Colon (tissue), 2 donors: ENCODE data around the gene SVIL.
"Not testable (repeated sequence)": the region's sequence is repeated elsewhere in the genome, so short reads cannot be mapped to it uniquely, and the experiment has no call there.

Experiments used
- FAIRE-seq: peaks from 2 replicates; lab custom pipeline; 2012; peaks lifted over from hg19 to GRCh38; lab: Jason Lieb, UNC
- donor health status: control.
- donor health status: control.

Gene SVIL

DNA sequence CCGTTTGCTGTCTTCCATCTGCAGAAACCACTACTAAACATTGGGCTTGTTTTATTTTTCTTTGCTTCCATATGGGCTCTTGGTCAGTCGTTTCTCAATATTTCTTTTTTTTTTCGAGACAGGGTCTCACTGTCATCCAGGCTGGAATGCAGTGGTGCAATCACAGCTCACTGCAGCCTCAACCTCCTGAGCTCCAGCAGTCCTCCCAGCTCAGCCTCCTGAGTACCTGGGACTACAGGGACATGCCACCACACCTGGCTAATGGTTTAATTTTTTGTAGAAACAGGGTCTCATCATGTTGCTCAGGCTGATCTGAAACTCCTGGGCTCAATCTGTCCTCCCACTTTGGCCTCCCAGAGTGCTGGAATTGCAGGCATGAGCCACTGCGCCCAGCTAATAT lies 182.8 kb downstream of the SVIL start:
- FAIRE-seq: no peak

DNA sequence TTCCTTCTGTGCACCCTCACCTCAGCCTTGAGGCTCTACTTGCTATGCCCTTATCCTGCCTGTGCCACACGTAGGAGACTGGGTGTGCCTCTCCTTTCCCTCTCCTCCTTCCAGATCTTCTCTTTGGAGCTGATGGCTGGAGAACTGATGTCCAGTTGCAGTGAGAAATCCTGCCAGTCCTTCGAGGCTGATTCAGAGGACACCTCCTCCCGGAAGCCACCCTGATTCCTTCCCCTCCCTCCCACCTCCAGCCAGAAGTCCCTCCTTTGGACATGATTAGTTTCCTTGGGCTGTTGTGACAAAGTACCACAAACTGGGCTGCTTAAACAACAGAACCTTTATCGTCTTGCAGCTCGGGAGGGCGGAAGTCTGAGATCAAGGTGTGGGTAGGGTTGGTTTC lies 184.4 kb downstream of the SVIL start:
- no peak for FAIRE-seq

DNA sequence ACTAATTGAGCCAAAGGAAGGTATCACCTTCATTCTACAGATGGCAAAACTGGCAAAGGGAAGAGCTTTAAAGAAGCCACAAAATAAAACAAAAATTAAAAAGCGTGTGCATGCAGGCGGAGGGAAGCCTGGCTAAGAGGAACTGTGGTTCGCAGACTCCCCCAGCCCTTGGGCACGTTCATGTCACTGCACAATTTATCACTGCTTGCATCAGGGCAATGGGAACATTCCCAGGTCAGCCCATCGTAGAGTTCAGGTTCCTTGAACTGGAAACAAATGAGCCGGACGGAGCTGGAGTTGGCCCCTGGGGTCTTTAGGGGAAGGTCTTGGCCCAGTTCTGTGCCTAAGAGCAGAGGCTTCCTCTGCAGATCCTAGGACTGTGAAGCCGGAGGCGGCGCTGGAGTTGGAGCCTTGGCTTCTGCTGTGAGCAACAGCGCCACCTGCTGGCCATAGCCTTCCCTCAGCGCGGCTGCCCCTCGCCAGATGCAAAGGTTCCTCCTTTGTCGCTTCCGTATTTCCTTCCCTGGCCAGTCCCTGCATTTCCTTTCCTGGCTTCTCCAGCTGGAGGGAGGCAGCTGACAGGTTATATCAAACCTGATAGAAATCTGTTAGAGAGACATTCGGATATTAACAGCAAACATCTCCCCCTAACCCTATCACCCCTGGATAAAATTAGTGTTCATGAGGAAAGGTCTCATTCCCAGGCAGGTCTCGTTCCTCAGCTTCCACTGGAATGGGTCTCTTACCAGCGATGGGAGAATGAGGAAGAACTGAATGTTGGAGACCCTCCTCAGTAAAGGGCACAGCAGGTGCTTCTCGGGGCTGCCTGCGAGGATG lies 185.8 kb downstream of the SVIL start:
- not testable (repeated sequence) for FAIRE-seq

DNA sequence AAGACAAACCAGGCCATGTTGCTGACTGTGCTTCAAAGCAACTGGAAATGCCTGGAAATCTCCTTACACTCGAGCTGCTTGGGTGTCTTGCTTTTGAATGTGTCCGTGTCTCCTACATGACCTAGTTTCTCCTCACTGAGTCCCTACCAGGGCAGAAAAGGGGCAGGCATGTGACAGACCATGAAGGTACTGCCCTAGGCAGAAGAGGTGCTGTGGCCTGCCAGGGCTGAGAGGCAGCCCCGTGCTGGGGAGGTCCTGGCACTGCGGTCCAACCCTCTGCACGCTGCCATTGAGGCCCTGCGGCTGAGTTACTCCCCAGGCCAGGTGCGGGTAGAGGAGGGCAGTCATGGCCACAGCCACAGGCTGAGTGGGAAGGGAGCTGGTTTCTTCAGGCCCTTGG lies 186.6 kb downstream of the SVIL start:
- FAIRE-seq: no peak

DNA sequence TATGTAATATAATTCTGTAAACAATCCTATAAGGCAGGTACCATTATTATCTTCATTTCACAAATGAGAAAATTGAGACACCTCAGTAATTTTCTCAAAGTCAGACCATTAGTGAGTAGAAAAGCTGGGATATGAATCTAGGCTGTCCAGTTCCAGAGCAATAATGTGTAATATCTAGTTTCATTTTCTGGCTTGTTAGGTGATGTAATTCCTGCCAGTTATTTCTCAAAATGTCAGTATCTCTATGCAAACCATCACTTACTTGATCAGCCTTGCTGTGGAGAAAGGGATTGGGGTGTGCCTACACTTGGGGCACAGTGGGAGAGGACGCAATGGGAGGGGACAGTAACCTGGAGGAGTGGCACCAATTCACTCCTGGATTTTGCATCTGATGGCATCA lies 188.4 kb downstream of the SVIL start:
- no peak for FAIRE-seq

DNA sequence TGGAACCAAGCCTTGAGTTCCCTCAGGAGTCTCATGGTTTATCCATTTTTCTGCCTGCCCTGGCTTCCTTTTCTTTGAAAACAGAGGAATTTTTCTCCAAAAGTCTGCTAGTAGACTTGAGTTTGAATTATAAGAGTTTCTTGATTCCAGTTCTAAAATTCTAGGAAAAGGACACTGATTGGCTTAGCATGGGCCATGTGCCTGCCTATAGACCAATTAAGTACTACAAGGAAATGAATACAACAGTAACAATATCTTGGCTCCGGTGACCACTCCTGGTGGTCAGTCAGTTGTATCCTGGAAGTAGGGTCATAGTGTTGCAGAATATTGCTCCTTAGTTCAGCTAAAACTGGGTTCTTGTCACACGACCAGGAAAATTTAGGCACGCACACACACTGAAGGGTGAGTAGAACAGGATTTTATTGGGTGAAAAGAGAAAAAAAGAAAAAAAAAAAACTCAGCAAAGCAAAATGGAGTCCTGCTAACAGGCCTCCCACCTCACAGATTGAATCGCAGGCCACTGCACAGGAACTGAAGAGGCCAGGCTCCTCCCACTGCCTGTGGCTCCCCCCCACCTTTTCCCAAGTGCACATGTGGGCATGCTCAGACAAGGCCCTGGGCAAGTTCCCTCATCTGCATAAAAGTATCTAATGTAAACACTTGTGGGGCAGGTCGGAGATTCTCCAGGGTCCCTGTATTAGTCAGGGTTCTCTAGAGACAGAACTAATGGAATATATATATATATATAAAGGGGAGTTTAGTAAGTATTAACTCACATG lies 190.8 kb downstream of the SVIL start:
- no peak for FAIRE-seq

DNA sequence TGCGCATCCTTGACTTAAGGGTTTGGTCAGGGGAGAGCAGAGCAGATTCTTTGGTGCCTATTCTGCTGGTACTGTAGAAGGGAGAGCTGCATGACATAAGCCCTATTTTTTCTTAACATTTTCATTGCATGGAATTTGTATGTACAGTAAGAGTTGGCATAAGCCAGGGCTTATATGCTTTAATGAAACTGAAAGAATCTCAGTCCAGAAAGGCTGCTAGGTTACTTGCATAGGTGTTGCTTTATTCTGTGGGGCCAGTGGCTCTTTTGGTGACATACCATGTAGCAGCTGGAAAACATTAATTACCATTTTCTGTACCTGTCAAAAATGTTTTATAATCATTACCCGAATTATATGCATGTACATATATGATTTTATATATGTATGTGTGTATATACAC lies 193.8 kb downstream of the SVIL start:
- FAIRE-seq: no peak

DNA sequence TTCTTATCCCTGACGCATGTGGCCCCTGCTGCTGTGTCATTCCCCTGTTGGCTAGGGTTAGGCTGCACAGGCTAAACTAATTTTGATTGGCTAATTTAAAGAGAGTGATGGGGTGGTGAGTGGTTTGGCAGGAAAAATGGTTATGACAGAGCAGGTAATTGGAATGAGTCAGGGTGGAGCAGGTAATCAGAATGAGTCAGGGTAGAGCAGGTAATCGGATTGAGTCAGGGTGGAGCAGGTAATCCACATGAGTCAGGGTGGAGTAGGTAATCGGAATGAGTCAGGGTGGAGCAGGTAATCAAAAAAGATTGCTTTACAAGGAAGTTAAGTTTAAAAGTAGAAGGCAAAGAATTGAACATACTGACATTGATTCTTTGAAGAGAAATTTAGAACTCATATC lies 195.8 kb downstream of the SVIL start:
- FAIRE-seq: not testable (repeated sequence)

DNA sequence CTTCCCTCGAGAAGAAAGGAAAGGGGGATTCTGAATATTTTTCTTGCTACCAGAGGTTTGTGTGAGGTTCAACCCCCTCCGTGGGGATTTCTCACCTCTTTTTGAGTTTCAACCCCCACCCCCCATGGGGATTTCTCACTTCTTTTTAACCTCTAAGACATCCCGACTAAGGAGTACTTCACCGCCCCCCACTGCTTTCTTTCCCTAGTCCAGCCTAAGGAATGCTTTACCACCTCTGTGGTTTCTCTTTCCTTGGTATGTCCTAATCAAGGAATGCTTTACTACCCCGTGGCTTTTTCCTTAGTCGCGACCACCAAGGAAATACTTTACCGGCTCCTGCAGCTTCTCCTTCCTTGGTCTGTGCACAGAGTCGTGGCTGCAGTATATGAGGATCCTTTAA lies 196.5 kb downstream of the SVIL start:
- FAIRE-seq: no peak

DNA sequence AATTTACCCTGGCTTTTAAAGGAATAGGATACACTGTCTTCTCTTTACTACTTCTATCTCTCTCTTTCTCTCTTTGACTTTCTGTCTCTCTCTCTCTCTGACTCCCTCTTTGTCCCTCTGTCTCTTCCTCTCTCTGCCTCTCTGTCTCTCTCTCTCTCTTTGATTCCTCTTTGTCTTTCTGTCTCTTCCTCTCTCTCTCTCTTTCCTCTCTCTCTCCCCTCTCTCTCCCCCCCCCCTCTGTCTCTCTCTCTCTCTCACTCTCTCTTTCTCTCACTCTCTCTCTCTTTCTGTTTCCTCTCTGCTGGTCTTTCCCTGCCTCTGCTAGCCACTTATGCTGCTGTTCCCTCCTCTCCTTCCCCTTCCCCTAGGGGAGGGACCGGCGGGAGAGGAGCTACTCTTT lies 196.9 kb downstream of the SVIL start:
- FAIRE-seq: no peak

DNA sequence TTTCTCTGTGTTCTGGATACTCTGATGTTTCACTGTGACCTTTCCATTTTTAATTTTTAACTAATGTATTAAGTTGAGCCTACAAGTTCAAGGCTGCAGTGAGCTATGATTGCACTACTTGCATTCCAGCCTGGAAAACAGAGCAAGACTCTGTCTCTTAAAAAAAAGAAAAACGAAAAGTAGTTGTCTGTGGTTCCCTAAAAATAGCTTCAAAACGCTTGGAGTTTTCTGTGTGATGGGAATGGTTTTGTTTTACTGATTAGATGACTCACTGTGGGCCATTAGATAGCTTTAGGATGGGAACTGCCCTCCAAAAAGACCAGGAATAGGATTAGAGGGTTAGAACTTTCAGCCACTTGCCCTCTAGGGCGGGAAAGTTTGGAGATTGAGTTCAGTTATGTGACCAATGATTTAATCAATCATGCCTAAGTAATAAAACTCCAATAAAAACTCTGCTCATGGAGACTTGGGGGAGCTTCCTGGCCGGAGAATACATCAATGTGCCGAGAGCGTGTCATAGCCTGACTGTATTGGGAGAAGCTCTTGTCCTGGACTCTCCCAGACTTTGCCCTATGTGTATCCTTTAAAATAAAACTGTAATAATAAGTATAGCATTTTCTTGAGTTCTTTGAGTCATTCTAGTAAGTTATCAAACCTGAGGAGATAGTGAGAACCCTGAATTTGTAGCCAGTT lies 198.8 kb downstream of the SVIL start:
- FAIRE-seq: no peak

DNA sequence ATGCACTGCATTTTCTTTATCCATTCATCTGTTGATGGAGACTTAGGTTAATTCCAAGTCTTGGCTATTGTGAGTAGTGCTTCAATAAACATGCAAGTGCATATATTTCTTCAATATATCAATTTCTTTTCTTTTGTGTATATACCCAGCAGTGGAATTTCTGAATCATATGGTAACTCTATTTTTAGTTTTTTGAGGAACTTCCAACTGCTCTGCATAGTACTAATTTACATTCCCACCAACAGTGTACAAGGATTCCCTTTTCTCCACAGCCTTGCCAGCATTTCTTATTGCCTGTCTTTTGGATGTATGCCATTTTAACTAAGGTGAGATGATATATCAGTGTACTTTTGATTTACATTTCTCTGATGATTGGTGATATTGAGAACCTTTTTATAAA lies 200.7 kb downstream of the SVIL start:
- FAIRE-seq: no peak

DNA sequence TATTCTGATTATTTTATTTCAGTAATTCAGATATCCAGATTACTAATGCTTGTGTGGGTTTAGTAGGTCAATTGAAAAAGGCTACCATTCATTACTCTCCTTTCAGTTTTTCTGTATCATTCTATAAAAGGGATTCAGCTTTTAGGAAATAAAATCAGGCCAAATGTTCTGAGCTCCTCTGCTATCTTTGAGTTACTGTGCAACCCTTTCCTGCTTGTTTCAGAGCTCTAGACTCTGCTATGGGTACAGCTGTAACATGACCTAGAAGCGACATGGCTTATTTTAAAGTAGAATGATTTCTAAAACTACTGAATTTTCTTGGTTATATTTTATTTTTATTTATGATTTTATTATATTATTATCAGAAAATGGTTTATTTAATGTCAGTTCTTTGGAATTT lies 203.1 kb downstream of the SVIL start:
- no peak for FAIRE-seq

DNA sequence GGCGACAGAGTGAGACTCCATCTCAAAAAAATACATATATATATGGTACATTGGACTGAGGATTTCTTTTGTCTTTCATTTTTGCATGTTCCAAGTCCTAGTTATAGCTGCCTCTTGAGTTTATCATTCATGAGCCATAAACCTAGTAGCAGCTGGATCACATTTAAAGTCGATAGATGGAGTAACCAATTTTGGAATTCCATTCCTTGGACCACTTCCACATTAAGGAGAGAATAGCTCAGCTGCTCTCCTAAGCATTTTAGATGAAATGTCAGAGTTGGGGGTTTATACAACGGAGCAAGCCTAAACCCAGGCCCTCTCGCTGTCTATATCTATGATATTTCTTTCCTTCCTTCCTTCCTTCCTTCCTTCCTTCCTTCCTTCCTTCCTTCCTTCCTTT lies 204.7 kb downstream of the SVIL start:
- no peak for FAIRE-seq

DNA sequence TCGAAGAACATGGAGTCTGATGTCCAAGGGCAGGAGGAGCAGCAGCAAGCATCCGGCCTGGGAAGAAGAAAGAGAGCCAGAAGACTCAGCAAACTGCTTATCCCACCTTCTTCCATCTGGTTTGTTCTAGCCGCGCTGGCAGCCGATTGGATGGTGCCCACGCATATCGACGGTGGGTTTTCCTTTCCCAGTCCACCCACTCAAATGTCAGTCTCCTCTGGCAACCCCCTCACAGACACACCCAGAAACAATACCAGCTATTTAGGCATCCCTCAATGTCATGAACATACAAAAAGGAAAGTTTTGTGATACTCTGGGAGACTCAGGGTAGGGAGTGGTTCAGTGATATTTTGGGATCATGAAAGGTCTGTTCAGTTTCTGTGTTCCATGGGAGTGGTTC lies 206.3 kb downstream of the SVIL start:
- FAIRE-seq: no peak

DNA sequence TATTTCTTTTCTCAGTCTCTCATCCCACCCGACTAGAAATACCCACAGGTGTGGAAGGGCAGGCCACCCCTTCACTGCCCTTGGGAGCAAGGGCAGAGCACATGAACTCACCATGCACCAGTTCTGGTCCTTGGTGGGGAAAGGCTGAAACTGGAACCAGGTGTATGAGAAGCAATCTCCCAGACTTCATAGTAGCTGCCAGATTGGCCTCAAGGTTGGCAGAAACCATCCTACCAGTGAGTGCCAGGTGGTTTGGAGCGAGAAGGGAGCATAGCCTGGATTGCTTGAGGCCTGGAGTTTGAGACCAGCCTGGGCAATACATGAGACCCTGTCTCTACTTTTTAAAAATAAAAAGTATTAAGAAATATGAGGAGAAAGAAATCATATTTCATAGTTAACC lies 207.1 kb downstream of the SVIL start:
- no peak for FAIRE-seq

DNA sequence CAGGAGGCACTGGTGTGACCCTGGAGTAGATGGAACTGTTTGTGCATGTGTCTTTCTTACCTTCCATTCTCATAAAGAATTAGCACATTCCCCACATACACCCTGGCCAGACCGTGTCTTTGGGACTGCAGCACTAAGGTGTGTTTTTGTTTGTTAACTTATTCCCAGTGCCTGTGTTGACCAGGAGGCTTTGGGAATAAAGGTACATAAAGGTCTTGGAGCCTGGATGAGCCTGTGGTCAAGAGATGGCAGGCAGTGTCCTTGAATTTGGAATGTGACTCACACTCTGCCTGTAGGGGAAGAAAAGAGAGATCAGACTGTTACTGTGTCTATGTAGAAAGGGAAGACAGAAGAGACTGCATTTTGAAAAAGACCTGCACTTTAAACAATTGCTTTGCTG lies 208.4 kb downstream of the SVIL start:
- no peak for FAIRE-seq

DNA sequence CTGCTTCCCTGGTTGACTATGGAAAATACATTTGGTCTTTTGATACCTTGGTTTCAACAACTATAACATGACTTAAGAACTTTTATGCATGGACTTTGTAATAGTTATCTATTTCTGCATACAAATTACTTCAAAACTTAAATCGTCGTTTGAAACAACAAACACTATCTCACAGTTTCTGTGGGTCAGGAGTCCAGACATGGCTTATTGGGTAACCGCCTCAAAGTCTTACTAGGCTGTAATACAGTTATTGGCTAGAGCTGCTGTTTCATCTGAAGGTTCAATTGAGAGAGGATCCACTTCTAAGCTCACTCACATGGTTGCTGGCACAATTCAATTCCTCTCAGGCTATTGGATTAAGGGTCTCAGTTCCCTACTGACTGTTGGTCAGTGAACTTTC lies 210.8 kb downstream of the SVIL start:
- no peak for FAIRE-seq

DNA sequence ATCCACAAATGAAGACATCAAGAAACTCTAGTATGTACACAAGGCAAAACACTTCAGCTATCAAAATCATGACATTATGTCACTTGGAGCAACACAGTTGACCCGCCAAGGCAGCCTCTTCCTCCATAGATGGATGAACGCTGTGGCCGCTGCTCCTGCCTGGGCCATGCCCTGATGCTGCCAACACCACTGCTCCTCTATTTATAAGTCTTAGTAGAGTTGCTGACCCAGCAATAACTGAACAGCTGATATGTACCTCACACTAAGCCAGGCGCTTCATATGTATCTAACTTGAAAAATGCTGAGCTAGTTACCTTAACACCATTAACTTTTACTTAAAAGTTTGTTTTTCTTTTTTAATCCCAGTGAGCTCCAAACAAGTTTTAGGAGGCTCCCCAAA lies 214.0 kb downstream of the SVIL start:
- FAIRE-seq: no peak

DNA sequence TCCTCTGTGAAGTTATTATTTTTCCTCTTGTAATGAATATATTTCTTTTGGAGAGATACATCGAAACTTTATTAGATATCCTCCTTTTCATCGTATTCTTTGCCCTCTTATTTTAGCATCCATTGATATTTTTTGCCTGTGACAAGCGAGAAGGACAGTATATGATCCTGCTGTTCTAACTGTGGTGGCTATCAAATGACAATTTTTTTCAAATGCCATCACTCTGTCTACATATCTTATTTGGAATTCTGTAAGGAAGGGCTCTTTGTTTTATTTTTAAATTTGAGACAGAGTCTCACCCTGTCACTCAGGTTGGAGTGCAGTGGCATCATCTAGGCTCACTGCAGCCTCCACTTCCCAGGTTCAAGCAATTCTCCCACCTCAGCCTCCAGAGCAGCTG lies 217.4 kb downstream of the SVIL start:
- FAIRE-seq: no peak

DNA sequence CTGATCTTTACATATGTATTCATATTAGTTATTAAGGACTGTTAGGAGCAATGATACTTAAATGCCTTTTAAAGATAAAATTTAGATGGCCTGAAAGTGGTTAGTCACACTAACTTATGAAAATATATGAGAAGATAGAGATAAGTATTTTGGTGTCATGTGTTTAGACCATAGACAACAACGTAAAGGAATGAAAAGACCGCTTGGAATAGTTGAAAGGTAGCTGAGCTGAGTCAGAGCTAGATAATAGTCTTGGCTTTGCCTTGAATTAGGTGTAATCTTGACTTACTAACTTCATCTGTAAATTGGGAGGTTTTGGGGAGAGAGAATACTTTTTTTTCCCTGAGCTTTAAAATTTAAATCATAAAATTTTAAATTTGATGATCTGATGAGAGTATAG lies 218.9 kb downstream of the SVIL start:
- FAIRE-seq: no peak

DNA sequence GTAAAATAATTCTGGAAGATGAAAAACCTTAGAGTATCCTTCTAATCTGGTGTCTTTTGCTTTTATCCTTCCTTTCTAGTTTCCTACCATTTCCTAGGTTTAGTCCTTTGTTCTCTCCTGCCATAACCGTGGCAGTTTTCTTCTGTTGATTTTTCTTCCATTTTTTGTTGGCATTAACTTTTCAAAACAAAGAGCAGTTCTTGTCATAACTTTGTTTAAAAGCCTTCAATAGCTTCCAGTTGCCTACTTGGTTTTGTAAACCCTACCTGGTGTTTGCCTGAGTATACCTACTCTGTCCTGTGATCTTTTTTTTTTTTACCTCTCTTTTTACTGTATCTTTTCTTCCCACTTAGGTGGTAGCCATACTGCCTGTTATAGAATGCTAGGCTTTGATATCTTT lies 220.3 kb downstream of the SVIL start:
- no peak for FAIRE-seq

DNA sequence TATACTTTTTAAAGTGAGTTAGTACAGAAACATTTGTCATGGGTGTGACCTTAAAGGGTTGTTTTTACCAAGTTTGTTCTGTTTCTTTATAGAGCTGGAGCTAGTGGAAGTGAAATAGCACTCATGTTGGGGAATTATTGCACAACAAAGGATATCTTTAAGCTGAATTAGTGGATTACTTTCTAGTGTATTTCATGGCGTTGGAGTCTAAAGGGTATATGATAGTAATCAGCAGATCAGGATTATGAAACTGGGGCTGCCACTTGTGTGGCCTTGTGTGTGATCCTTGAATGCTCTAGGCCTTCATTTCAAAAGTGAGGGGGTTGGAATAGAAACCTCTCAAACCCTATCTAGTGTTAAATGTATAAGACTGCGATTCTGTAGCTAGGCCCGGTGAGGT lies 222.3 kb downstream of the SVIL start:
- no peak for FAIRE-seq
